GM12878 (cell line): ENCODE measurements around the gene RAD51B.

ENCODE experiments used
- CREM ChIP-seq: IDR thresholded peaks from 2 replicates; pipeline ENCODE4 v1.6.1; 2014; ENCODE audit warnings: antibody characterized with exemption, low read depth
- CTCF ChIP-seq, 3 experiments: IDR thresholded peaks in 2 of 3; conservative IDR thresholded peaks in 1 of 3; 2 replicates each; pipeline ENCODE4 v1.5.1; 2011; ENCODE audit warnings: low read depth in 3 of 3, low read length in 3 of 3, mild to moderate bottlenecking in 3 of 3, control low read depth in 2 of 3, moderate library complexity in 2 of 3, inconsistent platforms in 1 of 3, mixed read lengths in 1 of 3; ENCODE audit not compliant: control insufficient read depth in 2 of 3, insufficient read depth in 1 of 3; ENCODE audit errors: extremely low read depth in 1 of 3
- FOS ChIP-seq: IDR thresholded peaks from 3 replicates; pipeline ENCODE4 v1.6.1; 2011; ENCODE audit warnings: borderline replicate concordance; ENCODE audit not compliant: insufficient read length; ENCODE audit errors: extremely low read depth
- FOXM1 ChIP-seq: IDR thresholded peaks from 2 replicates; pipeline ENCODE4 v1.6.1; 2012; ENCODE audit warnings: low read depth, mild to moderate bottlenecking, inconsistent platforms, low read length, moderate library complexity
- PBX3 ChIP-seq: IDR thresholded peaks from 2 replicates; pipeline ENCODE4 v1.6.1; 2011; ENCODE audit warnings: mild to moderate bottlenecking, low read depth, low read length, moderate library complexity; ENCODE audit not compliant: insufficient replicate concordance
- SIN3A ChIP-seq: IDR thresholded peaks from 2 replicates; pipeline ENCODE4 v1.6.1; 2012; ENCODE audit warnings: low read depth, low read length, improper control_type of control experiment
- TCF12 ChIP-seq: IDR thresholded peaks from 2 replicates; pipeline ENCODE4 v1.6.1; 2011; ENCODE audit warnings: low read depth, mild to moderate bottlenecking, low read length
- ZBTB33 ChIP-seq: fragments of 450-650 bp; IDR thresholded peaks from 2 replicates; pipeline ENCODE4 v1.6.1; 2017; ENCODE audit warnings: mild to moderate bottlenecking

GRCh38 chr14:68222154-68222553 lies 402.6 kb downstream of the RAD51B start:
- TF ChIP-seq TCF12 (no peak), CREM (no peak), FOS (no peak), FOXM1 (no peak), SIN3A (no peak), PBX3 (no peak), ZBTB33 (no peak), CTCF (IDR thresholded peaks at IDR 0.05 in 2 of 3, conservative IDR thresholded peaks at IDR 0.05 in 1 of 3; ENCODE audit: control insufficient read depth in 2 of 3, extremely low read depth in 1 of 3, insufficient read depth in 1 of 3, low read depth in 3 of 3, low read length in 3 of 3) (no peak)
